Measurements from ENCODE around the gene MESD.

MESD gene

GRCh38 chr15:80937718-80938117 is 51.9 kb downstream of the MESD start:
- no peak for DNase-seq (ENCODE audit: low read depth)

- DNase-seq (ENCODE audit: low read depth) = no peak
Observed at GRCh38 chr15:80936288-80937078, 53.1 kb downstream of the MESD start.

DNA sequence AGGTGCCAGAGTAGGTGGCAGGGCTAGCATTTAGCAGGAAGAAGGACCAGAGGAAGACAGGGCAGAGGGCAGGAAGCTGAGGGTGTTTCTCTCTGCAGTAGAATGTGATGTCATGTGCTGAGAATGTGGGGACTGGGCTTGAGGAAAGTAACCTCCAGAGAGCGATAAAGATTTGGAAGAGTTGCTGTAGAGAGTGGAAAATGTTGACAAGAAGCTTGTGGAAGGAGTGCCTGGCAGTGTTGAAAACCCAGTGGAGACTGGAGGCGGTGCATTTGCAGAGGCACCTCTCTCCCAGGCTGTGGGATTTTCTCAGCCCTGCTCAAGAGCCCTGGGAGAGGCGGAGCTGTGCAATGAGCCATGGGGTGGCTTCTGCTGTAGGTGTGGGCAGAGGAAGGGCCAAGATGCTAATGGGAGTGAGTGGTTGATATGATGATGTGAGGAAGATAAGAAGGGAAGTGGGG is 54.8 kb downstream of the MESD start:
- no peak for DNase-seq (ENCODE audit: low read depth)

DNA sequence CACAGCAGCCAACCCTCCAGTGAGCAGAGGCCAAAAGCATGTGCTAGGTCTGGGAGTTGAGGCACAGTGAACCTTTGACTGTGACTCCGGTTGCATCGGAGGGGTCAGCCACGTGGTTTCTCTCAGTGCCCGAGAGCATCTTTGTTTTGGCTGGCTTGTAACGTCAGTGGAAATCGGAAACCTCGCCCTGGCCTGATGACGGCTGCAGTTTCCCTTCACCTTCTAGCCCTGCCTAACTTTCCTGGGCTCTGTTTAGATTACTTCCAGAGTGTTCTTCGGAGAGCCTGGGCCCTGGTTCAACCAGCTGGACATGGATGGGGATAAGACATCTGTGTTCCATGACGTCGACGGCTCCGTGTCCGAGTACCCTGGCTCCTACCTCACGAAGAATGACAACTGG is 56.6 kb downstream of the MESD start:
- peak; percentile 33 for DNase-seq (ENCODE audit: low read depth)

GRCh38 chr15:80932513-80932815 is 57.2 kb downstream of the MESD start:
- no peak for DNase-seq (ENCODE audit: low read depth)

- peak; percentile 41 for DNase-seq (ENCODE audit: low read depth)
Observed at GRCh38 chr15:80931721-80932512, 57.7 kb downstream of the MESD start.

GRCh38 chr15:80931191-80931590 is 58.4 kb downstream of the MESD start:
- peak; percentile 43 for DNase-seq (ENCODE audit: low read depth)

DNA sequence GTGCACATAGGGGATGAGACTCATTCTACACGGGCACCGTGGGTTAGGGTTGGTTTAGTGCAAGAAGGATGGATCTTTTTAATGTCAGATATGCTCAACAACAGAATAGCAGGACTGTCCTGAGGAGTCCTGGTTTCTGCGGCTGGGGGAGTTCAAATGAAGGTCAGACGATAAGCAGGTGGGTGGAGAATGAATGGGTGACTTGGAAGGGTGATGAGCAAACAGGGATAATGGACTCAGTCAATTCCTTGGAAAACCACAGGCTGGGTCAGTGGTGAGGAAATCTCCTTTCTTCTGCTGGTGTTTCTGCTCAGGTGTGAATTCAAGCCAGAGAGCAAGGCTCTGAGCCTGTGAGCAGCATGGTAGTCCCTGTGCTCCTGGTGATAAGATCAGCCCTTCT is 59.9 kb downstream of the MESD start:
- no peak for DNase-seq (ENCODE audit: low read depth)

GRCh38 chr15:80929225-80929624 is 60.4 kb downstream of the MESD start:
- DNase-seq (ENCODE audit: low read depth) = no peak

DNA sequence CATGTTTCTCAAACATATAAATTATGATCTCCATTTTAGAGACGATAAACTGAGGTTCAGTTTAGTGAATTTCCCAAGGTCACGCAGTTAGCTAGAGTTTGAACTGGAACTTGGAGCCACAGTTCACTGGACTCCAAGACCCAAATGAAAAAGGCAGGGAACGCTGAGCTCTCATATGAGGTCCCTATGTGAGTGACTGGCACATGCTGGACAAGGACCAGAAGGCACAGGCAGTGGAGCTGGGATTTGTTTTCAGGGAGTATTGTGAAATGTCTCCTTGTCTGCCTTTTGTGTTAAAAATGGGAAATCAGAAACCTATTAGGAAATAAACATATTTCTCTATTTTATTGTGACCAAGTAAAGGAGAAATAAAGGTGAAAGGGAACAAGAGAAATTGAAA is 63.5 kb downstream of the MESD start:
- DNase-seq (ENCODE audit: low read depth) = peak; percentile 47

- DNase-seq (ENCODE audit: low read depth) = no peak
Observed at GRCh38 chr15:80925597-80926059, 64.0 kb downstream of the MESD start.

GRCh38 chr15:80924278-80924677 is 65.3 kb downstream of the MESD start:
- no peak for DNase-seq (ENCODE audit: low read depth)

DNA sequence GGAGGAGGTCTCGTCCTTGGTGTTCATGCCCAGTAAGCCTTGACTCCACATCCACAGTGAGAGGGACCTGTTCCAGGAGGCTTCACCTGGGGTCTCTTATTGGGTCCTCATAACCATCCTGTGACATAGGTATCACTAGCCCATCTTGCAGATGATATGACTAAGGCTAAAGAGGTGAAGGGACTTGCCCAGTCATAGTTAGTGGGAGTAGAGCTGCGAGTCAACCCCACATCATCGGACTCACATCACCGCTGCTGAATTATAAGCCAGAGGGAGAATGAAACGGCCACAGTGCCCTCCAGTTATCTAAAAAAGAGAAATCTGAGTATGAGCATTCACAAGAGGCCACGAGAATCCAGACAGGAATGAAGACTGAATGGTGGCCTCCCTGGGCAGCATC is 66.0 kb downstream of the MESD start:
- no peak for DNase-seq (ENCODE audit: low read depth)

DNA sequence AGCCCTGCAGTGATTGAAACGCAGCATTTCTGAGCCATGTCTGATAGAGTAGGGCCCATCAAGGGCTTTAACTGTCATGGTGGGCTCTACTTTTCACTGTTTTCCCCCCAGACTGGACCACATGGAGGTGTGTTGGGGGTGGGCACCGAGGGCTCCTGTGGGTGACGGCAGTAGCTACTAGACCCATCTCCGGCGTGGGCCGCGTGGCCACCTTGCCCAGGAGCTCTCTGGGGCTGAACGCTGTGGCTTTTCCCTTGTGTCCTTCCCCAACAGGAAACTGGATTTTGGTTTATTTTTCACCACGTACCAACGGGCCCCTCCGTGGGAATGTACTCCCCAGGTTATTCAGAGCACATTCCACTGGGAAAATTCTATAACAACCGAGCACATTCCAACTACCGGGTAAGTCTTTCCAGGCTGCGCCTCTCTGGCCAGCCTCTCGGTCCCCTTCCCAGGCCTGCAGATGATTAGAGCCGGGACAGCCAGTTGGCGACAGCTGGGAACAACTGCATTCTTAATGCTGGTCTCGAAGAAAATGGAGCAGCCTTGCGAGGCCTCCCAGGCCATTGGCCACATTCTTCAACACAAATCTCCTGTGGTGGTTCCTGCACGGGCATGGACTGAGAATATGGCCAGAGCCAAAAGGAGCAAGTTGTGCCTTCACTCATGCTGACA is 67.7 kb downstream of the MESD start:
- no peak for DNase-seq (ENCODE audit: low read depth)

GRCh38 chr15:80920271-80920699 is 69.3 kb downstream of the MESD start:
- DNase-seq (ENCODE audit: low read depth) = no peak

DNA sequence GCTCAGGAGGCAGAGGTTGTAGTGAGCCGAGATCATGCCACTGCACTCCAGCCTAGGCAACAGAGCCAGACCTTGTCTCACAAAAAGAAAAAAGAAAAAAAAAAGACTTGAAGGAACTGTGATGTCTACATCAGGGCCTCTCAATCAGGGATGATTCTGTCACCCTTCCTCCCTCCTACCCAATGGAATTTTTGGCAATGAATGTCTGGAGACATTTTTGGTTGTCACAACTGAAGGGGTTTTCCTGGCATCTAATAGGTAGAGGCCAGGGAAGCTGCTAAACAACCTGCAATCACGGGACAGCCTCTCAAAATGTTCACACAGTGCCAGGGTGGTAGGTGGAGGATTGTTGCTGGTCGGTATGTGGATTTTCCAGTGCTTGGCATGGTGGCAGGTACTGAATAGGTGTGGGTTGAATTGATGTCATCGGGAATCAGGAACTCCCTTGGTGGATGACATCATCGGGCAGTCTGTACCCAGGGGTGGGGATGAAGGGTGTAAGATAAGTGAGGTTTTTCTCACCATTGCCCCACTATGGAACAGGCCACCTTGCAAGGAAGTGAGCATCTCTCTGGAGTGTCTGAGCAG is 71.3 kb downstream of the MESD start:
- DNase-seq (ENCODE audit: low read depth) = no peak

DNA sequence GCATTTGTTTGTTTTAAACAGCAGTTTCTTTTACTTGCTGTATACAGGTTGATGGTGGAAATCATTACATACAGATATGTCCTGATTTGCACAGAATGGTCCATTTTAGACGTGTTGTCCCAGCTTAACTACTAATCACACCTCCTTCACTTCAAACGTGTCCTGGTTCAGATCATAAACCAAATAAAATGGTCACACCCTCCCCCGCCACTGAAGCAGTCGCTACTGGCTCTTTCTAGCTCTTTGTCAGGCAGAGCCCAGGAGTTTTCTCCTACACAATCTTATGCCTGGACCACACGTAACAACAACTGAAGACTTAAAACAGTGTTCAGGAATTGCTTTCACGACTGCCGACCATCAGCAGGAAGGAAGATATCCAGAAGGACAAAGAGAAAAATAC is 73.6 kb downstream of the MESD start:
- DNase-seq (ENCODE audit: low read depth) = no peak

- DNase-seq (ENCODE audit: low read depth) = no peak
Observed at GRCh38 chr15:80915472-80915871, 74.1 kb downstream of the MESD start.

DNA sequence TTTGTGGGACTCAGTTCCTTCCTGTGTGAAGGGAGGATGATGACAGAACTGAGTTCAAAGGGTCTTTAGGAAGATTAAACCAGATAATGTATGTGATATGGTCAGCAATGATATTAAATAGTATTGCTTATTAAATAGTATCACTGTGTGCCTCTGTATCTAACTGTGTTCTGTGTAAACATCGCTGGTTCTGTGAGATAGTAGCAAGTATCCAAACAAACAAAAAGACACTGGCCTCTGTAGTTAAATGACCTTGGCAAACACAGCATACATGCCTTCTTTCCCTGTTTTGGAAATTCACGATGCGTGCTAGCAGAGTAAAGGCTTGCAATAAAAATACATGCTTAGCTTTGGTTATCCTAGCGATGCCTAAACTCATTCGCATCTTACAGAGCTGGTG is 76.1 kb downstream of the MESD start:
- no peak for DNase-seq (ENCODE audit: low read depth)

GRCh38 chr15:80912673-80913072 is 76.9 kb downstream of the MESD start:
- DNase-seq (ENCODE audit: low read depth) = no peak

DNA sequence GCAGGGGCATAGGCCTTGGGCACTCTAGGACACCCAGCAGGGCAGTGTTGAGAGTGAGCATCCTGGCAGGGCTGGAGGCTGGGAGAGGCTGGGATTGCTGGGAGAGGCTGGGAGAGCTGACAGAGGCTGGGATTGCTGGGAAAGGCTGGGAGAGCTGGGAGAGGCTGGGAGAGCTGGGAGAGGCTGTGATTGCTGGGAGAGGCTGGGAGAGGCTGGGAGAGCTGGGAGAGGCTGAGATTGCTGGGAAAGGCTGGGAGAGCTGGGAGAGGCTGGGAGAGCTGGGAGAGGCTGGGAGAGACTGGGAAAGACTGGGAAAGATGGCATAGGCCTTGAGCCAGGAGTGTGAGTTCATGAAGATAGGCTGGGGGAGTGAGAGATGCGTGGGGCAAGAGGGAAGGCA is 77.8 kb downstream of the MESD start:
- DNase-seq (ENCODE audit: low read depth) = no peak

DNA sequence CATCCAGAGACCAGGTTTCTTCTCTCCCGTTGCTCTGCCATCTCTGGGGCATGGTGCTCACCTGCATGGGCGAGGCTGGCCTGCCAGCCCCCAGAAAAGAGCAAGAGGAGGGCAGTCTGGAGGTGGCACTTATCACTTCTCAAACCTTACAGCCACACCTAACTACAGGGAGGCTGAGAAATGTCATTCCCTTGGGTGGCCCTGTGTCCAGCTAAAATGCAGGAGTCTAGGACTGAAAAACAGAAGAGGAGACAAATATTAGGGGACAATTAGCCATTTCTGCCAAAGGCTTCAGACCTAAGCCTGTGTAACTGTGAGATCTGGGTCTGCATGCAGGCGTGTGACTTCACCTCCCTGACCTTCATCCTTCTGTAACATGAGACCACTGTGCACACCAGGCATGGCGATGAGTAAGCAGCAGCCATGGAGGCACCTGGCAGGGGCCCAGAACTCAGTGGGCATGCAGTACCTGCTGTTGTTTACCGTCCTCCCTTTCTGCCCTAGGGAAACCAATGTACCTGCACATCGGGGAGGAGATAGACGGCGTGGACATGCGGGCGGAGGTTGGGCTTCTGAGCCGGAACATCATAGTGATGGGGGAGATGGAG is 83.4 kb downstream of the MESD start:
- DNase-seq (ENCODE audit: low read depth) = no peak

All from fibroblast of gingiva (primary cell).